HepG2 (cell line): ENCODE measurements around the gene DLG5. TPM values are rescaled to one million over a fixed set of nuclear protein-coding genes. Genes with fewer than 3 reads are reported as not detected.
A peak's percentile ranks its signal among the peaks of the same experiment; 100 is the strongest.

Source experiments
- ARHGAP35 ChIP-seq: sonication (generic); formaldehyde crosslinking; IDR thresholded peaks from 2 replicates; pipeline ENCODE4 v1.9.0; 2022; ENCODE audit warnings: mild to moderate bottlenecking, inconsistent platforms, moderate library complexity, missing genetic modification reagents, borderline replicate concordance
- KLF15 ChIP-seq: sonication (generic); formaldehyde crosslinking; IDR thresholded peaks from 2 replicates; pipeline ENCODE4 v1.8.1; 2023; ENCODE audit warnings: borderline replicate concordance, mild to moderate bottlenecking, inconsistent platforms, missing genetic modification reagents, mixed read lengths
- MYC ChIP-seq: sonication (generic); formaldehyde crosslinking; IDR thresholded peaks from 2 replicates; pipeline ENCODE4 v1.9.0; 2021; ENCODE audit warnings: missing genetic modification reagents, borderline replicate concordance
- NRL ChIP-seq: sonication (generic); formaldehyde crosslinking; IDR thresholded peaks from 2 replicates; pipeline ENCODE4 v1.5.0; 2020; ENCODE audit warnings: missing genetic modification reagents, mild to moderate bottlenecking, moderate library complexity, borderline replicate concordance
- POLR2G ChIP-seq: fragments of 200-400 bp; formaldehyde crosslinking; IDR thresholded peaks from 2 replicates; pipeline ENCODE4 v1.6.1; 2018; ENCODE audit warnings: mild to moderate bottlenecking, low read depth, low read length, moderate library complexity
- TAF15 ChIP-seq: fragments of 200-400 bp; formaldehyde crosslinking; IDR thresholded peaks from one replicate; pipeline ENCODE4 v1.6.1; 2018; ENCODE audit warnings: mild to moderate bottlenecking, low read depth, low read length; ENCODE audit not compliant: poor library complexity, severe bottlenecking
- YEATS2 ChIP-seq: sonication (generic); formaldehyde crosslinking; IDR thresholded peaks from 2 replicates; pipeline ENCODE4 v1.4.0; 2020; ENCODE audit warnings: missing genetic modification reagents, borderline replicate concordance
- ZNF138 ChIP-seq: sonication (generic); formaldehyde crosslinking; IDR thresholded peaks from 2 replicates; pipeline ENCODE4 v1.5.0; 2020; ENCODE audit warnings: mild to moderate bottlenecking, low read depth, missing genetic modification reagents
- ZNF274 ChIP-seq: sonication (generic); formaldehyde crosslinking; IDR thresholded peaks from 2 replicates; pipeline ENCODE4 v1.5.1; 2020; ENCODE audit warnings: mild to moderate bottlenecking, missing genetic modification reagents
- ZNF350 ChIP-seq: sonication (generic); formaldehyde crosslinking; IDR thresholded peaks from 2 replicates; pipeline ENCODE4 v1.4.0; 2020; ENCODE audit warnings: mild to moderate bottlenecking, low read depth, missing genetic modification reagents, borderline replicate concordance
- ZNF552 ChIP-seq: sonication (generic); formaldehyde crosslinking; IDR thresholded peaks from 2 replicates; pipeline ENCODE4 v1.9.0; 2022; ENCODE audit warnings: missing genetic modification reagents, mild to moderate bottlenecking, borderline replicate concordance
- ZNF703 ChIP-seq: sonication (generic); formaldehyde crosslinking; IDR thresholded peaks from 2 replicates; pipeline ENCODE4 v1.5.1; 2020; ENCODE audit warnings: missing genetic modification reagents, mild to moderate bottlenecking, moderate library complexity, borderline replicate concordance
- ZZZ3 ChIP-seq: sonication (generic); formaldehyde crosslinking; IDR thresholded peaks from 2 replicates; pipeline ENCODE4 v1.4.0; 2020; ENCODE audit warnings: missing genetic modification reagents, mild to moderate bottlenecking, borderline replicate concordance
- polyA plus RNA-seq, 8 experiments: library from polyadenylated mRNA; depleted of rRNA in 3 of 8; stranded (reverse) in 7 of 8; unstranded in 1 of 8; fragments of >200 nt; fragmentation: Illumina TruSeq in 4 of 8; extraction: Trizol in 4 of 8; gene quantifications; 2 replicates each; pipeline versions ENCODE4 v1.2.1 to v1.2.3, GENCODE V29; 2011 to 2016; ENCODE audit warnings: low read depth in 4 of 8, missing spikeins in 1 of 8, mixed read lengths in 1 of 8; ENCODE audit not compliant: insufficient read depth in 1 of 8
- total RNA-seq, 5 experiments: library from RNA; depleted of rRNA; stranded (reverse); fragments of >200 nt; fragmentation: Illumina TruSeq; extraction: Trizol; gene quantifications; 2 replicates each; pipeline ENCODE4 v1.2.3, GENCODE V29; 2016; ENCODE audit warnings: low read depth in 1 of 5
- TF ChIP-seq, protein P1 (sequence below): sonication (generic); formaldehyde crosslinking; IDR thresholded peaks from 2 replicates; pipeline ENCODE4 v1.9.0; 2022; ENCODE audit warnings: low read depth, missing genetic modification reagents
- TF ChIP-seq, protein P2 (sequence below): sonication (generic); formaldehyde crosslinking; IDR thresholded peaks from 2 replicates; pipeline ENCODE4 v1.4.0; 2020; ENCODE audit warnings: missing genetic modification reagents
- TF ChIP-seq, protein P3 (sequence below): sonication (generic); formaldehyde crosslinking; IDR thresholded peaks from 2 replicates; pipeline ENCODE4 v1.4.0; 2020; ENCODE audit warnings: mild to moderate bottlenecking, low read depth, missing genetic modification reagents
- TF ChIP-seq, protein P4 (sequence below): sonication (generic); formaldehyde crosslinking; IDR thresholded peaks from 2 replicates; pipeline ENCODE4 v1.5.1; 2020; ENCODE audit warnings: mild to moderate bottlenecking, missing genetic modification reagents, borderline replicate concordance
- TF ChIP-seq, protein P5 (sequence below): sonication (generic); formaldehyde crosslinking; IDR thresholded peaks from 2 replicates; pipeline ENCODE4 v1.4.0; 2020; ENCODE audit warnings: missing genetic modification reagents

The DLG5 gene
- total and polyA plus RNA-seq, 2 of the 13 experiments (the other 11 are each of a cell fraction or from before 2014, with no cell fraction given) = 15.5 to 18.2 TPM

DNA sequence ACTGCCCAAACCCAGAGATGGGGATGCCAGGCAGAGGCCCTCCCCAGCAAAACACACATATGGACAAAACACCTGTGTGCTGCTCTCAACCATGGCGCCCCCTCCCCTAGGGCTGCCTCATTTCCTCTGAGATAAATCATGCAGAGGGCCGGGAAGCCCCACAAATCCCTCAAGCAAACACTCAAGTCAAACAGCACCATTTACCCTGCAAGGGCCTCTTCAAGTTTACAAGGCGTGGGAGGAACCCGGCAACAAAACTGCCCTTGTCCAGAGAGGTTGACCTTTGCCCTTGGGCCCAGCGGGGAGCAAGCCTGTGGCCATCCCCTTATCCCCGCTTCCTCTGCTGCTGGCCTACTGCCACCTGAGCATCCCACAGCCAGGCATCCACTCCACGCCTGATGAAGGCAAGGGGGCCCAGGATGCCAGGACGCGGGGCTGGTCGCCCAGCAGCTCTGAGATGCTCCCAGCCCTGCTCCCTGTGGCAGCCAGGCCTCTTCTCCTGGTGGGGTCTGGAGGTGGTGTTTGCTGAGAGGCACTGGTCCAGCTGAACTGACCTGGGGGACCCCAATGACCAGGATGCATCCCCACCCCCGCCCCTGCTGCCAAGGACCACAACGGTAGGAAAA is 77.4 kb downstream of the DLG5 start (continued):
- TF ChIP-seq KLF15 (CRISPR knock-in tag) (peak; percentile 60; the same call in 1 of the 2 replicates), YEATS2 (CRISPR knock-in tag) (peak; percentile 68; the same call in 1 of the 2 replicates), TAF15 (no peak), ZNF274 (CRISPR knock-in tag) (no peak), ARHGAP35 (CRISPR knock-in tag) (peak; percentile 37; the same call in 1 of the 2 replicates), POLR2G (no peak), ZNF350 (CRISPR knock-in tag) (peak; percentile 97), ZNF703 (CRISPR knock-in tag) (peak; percentile 75), NRL (CRISPR knock-in tag) (peak; percentile 51; the same call in 1 of the 2 replicates), ZZZ3 (0 out of 2 replicates have a peak, but pooled peaks have one; percentile 46), MYC (CRISPR knock-in tag) (peak; percentile 84), ZNF138 (CRISPR knock-in tag) (no peak), ZNF552 (CRISPR knock-in tag) (peak; percentile 76; the same call in 1 of the 2 replicates)
- TF ChIP-seq, protein P1, sequence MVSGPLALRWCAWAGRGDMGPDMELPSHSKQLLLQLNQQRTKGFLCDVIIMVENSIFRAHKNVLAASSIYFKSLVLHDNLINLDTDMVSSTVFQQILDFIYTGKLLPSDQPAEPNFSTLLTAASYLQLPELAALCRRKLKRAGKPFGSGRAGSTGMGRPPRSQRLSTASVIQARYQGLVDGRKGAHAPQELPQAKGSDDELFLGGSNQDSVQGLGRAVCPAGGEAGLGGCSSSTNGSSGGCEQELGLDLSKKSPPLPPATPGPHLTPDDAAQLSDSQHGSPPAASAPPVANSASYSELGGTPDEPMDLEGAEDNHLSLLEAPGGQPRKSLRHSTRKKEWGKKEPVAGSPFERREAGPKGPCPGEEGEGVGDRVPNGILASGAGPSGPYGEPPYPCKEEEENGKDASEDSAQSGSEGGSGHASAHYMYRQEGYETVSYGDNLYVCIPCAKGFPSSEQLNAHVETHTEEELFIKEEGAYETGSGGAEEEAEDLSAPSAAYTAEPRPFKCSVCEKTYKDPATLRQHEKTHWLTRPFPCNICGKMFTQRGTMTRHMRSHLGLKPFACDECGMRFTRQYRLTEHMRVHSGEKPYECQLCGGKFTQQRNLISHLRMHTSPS (CRISPR knock-in tag) = peak; percentile 74
- TF ChIP-seq, protein P2, sequence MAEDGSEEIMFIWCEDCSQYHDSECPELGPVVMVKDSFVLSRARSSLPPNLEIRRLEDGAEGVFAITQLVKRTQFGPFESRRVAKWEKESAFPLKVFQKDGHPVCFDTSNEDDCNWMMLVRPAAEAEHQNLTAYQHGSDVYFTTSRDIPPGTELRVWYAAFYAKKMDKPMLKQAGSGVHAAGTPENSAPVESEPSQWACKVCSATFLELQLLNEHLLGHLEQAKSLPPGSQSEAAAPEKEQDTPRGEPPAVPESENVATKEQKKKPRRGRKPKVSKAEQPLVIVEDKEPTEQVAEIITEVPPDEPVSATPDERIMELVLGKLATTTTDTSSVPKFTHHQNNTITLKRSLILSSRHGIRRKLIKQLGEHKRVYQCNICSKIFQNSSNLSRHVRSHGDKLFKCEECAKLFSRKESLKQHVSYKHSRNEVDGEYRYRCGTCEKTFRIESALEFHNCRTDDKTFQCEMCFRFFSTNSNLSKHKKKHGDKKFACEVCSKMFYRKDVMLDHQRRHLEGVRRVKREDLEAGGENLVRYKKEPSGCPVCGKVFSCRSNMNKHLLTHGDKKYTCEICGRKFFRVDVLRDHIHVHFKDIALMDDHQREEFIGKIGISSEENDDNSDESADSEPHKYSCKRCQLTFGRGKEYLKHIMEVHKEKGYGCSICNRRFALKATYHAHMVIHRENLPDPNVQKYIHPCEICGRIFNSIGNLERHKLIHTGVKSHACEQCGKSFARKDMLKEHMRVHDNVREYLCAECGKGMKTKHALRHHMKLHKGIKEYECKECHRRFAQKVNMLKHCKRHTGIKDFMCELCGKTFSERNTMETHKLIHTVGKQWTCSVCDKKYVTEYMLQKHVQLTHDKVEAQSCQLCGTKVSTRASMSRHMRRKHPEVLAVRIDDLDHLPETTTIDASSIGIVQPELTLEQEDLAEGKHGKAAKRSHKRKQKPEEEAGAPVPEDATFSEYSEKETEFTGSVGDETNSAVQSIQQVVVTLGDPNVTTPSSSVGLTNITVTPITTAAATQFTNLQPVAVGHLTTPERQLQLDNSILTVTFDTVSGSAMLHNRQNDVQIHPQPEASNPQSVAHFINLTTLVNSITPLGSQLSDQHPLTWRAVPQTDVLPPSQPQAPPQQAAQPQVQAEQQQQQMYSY (CRISPR knock-in tag) = 0 out of 2 replicates have a peak, but pooled peaks have one; percentile 44
- TF ChIP-seq, protein P3, sequence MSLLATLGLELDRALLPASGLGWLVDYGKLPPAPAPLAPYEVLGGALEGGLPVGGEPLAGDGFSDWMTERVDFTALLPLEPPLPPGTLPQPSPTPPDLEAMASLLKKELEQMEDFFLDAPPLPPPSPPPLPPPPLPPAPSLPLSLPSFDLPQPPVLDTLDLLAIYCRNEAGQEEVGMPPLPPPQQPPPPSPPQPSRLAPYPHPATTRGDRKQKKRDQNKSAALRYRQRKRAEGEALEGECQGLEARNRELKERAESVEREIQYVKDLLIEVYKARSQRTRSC (CRISPR knock-in tag) = 0 out of 2 replicates have a peak, but pooled peaks have one; percentile 48
- TF ChIP-seq, protein P4, sequence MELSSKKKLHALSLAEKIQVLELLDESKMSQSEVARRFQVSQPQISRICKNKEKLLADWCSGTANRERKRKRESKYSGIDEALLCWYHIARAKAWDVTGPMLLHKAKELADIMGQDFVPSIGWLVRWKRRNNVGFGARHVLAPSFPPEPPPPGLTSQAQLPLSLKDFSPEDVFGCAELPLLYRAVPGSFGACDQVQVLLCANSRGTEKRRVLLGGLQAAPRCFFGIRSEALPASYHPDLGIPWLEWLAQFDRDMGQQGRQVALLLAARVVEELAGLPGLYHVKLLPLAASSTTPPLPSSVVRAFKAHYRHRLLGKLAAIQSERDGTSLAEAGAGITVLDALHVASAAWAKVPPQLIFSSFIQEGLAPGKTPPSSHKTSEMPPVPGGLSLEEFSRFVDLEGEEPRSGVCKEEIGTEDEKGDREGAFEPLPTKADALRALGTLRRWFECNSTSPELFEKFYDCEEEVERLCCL (CRISPR knock-in tag) = no peak
- TF ChIP-seq, protein P5, sequence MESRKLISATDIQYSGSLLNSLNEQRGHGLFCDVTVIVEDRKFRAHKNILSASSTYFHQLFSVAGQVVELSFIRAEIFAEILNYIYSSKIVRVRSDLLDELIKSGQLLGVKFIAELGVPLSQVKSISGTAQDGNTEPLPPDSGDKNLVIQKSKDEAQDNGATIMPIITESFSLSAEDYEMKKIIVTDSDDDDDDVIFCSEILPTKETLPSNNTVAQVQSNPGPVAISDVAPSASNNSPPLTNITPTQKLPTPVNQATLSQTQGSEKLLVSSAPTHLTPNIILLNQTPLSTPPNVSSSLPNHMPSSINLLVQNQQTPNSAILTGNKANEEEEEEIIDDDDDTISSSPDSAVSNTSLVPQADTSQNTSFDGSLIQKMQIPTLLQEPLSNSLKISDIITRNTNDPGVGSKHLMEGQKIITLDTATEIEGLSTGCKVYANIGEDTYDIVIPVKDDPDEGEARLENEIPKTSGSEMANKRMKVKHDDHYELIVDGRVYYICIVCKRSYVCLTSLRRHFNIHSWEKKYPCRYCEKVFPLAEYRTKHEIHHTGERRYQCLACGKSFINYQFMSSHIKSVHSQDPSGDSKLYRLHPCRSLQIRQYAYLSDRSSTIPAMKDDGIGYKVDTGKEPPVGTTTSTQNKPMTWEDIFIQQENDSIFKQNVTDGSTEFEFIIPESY (CRISPR knock-in tag) = peak; percentile 66; the same call in 1 of the 2 replicates
